Panc1 (cell line): ENCODE measurements around the gene CEP44. TPM values are rescaled to one million over a fixed set of nuclear protein-coding genes. Genes with fewer than 3 reads are reported as not detected.

Experiments used
- ATAC-seq: fragments of 200-7000 bp; cut with Tn5 transposase; 2 replicates; pipeline ENCODE4 v1.9.1; 2020; ENCODE audit warnings: mild to moderate bottlenecking, moderate library complexity
- BruUV-seq: library from RNA; stranded (reverse); fragments of 400-500 nt; replicated peaks from 2 replicates; lab custom pipeline; 2021; lab: Mats Ljungman, UMichigan
- CTCF ChIA-PET: fragments of 300-600 bp; sonication (Branson Sonifier 250); formaldehyde crosslinking; loops from one replicate; lab custom pipeline; 2022; ENCODE audit warnings: antibody characterized with exemption; lab: Charles Lee
- POLR2A ChIA-PET: fragments of 300-600 bp; sonication (Branson Sonifier 250); formaldehyde crosslinking; loops from one replicate; lab custom pipeline; 2022; ENCODE audit warnings: antibody characterized with exemption; lab: Charles Lee
- DNase-seq: peaks from one replicate; pipeline ENCODE4 v3.0.0-alpha.2; 2010; ENCODE audit warnings: low read depth, low spot score
- H3K27ac ChIP-seq: 2 replicates; pipeline ENCODE4 v1.5.1; 2011; ENCODE audit warnings: mild to moderate bottlenecking, low read length, inconsistent platforms
- H3K27me3 ChIP-seq: fragments of 200-500 bp; sonication (Bioruptor generic); 2 replicates; pipeline ENCODE4 v1.6.0; 2014; ENCODE audit warnings: low read length, inconsistent platforms; ENCODE audit not compliant: control insufficient read depth, insufficient read depth
- H3K36me3 ChIP-seq: fragments of 200-500 bp; sonication (Bioruptor generic); 2 replicates; pipeline ENCODE4 v1.5.1; 2014; ENCODE audit warnings: inconsistent platforms, mild to moderate bottlenecking, low read length, moderate library complexity; ENCODE audit not compliant: control insufficient read depth, insufficient read depth
- H3K4me1 ChIP-seq: 2 replicates; pipeline ENCODE4 v1.5.1; 2011; ENCODE audit warnings: inconsistent platforms, mild to moderate bottlenecking, low read length, moderate library complexity; ENCODE audit not compliant: control insufficient read depth, insufficient read depth
- H3K4me3 ChIP-seq, 2 experiments: 2 replicates each; pipeline ENCODE4 v1.5.1; 2011 to 2012; ENCODE audit warnings: low read depth in 2 of 2, low read length in 2 of 2, mild to moderate bottlenecking in 2 of 2, inconsistent platforms in 1 of 2, moderate library complexity in 1 of 2
- H3K9me3 ChIP-seq: fragments of 200-500 bp; sonication (Bioruptor generic); 2 replicates; pipeline ENCODE4 v1.5.1; 2014; ENCODE audit warnings: low read depth, mild to moderate bottlenecking, inconsistent platforms, low read length, moderate library complexity; ENCODE audit not compliant: control insufficient read depth, insufficient read depth
- CTCF ChIP-seq: fragments of 450-650 bp; IDR thresholded peaks from 2 replicates; pipeline ENCODE4 v1.5.1; 2017; ENCODE audit warnings: mild to moderate bottlenecking
- POLR2AphosphoS5 ChIP-seq: IDR thresholded peaks from 2 replicates; pipeline ENCODE4 v1.6.1; 2012; ENCODE audit warnings: mild to moderate bottlenecking, low read depth, low read length, moderate library complexity
- REST ChIP-seq, 2 experiments: IDR thresholded peaks; 2 replicates each; pipeline ENCODE4 v1.6.1; 2011 to 2012; ENCODE audit warnings: low read depth in 2 of 2, control low read depth in 1 of 2, low read length in 1 of 2, mild to moderate bottlenecking in 1 of 2, moderate library complexity in 1 of 2; ENCODE audit not compliant: insufficient read depth in 1 of 2
- SIN3A ChIP-seq: IDR thresholded peaks from 2 replicates; pipeline ENCODE4 v1.6.1; 2012; ENCODE audit warnings: low read depth, mild to moderate bottlenecking, low read length, moderate library complexity, borderline replicate concordance; ENCODE audit not compliant: insufficient read depth
- TCF7L2 ChIP-seq: IDR thresholded peaks from 2 replicates; pipeline ENCODE4 v1.6.1; 2011; ENCODE audit warnings: mild to moderate bottlenecking, low read depth, low read length, inconsistent platforms
- in situ Hi-C: cut with HindIII; loops from 2 replicates; pipeline ENCODE4 v1.10.0; 2016; ENCODE audit warnings: low sequenced_read_pairs, low pct_unique_long_range_greater_than_20kb
- intact Hi-C: fragments of 100-400 bp; cut with micrococcal nuclease; formaldehyde crosslinking; loops from one replicate; pipeline ENCODE4 v1.10.0; 2022; ENCODE audit not compliant: unreplicated experiment
- total RNA-seq: library from RNA; stranded (reverse); gene quantifications from one replicate; pipeline ENCODE4 v1.2.1, GENCODE V29; 2021; ENCODE audit not compliant: unreplicated experiment

CEP44 gene
- total RNA-seq, 1 experiment from 2014 or later: 9.8 TPM

- no peak for DNase-seq
- TF ChIP-seq SIN3A: no peak
- no peak for TF ChIP-seq POLR2AphosphoS5
- TF ChIP-seq REST (IDR thresholded peaks at IDR 0.05; ENCODE audit: insufficient read depth in 1 of 2, low read depth in 2 of 2, low read length in 1 of 2): no peak
- TF ChIP-seq TCF7L2: no peak
- no peak for TF ChIP-seq CTCF
- ChIA-PET CTCF (no interaction called here), POLR2A (no interaction called here)
- in situ Hi-C loops (no loop called here), intact Hi-C loops (loop anchor here (5.0 to 10.0 kb wide), 2 partner anchors 95 to 162 kb away; no protein-coding TSS in a partner anchor)
- H3K4me3 ChIP-seq: no peak overlapping the region
- no peaks in the 10 kb centered on the region for H3K9me3 ChIP-seq
- H3K27me3 ChIP-seq: no peaks in the 10 kb centered on the region
- no peaks in the 10 kb centered on the region for H3K36me3 ChIP-seq
- BruUV-seq: no TSS peak
- ATAC-seq: no peak
- H3K4me1 ChIP-seq: no peaks in the 10 kb centered on the region
- H3K27ac ChIP-seq: no peak overlapping the region
Observed at GRCh38 chr4:174316954-174317353, 33.2 kb downstream of the CEP44 start.

GRCh38 chr4:174317531-174317930 lies 33.8 kb downstream of the CEP44 start:
- Histone ChIP-seq H3K4me3 (no peak overlapping the region), H3K36me3 (no peaks in the 10 kb centered on the region), H3K9me3 (no peaks in the 10 kb centered on the region), H3K4me1 (no peaks in the 10 kb centered on the region), H3K27me3 (no peaks in the 10 kb centered on the region), H3K27ac (no peak overlapping the region)
- in situ Hi-C loops: no loop called here
- no peak for ATAC-seq
- CTCF ChIA-PET: no interaction called here
- TF ChIP-seq CTCF (no peak), TCF7L2 (no peak), SIN3A (no peak), REST (IDR thresholded peaks at IDR 0.05; ENCODE audit: insufficient read depth in 1 of 2, low read depth in 2 of 2, low read length in 1 of 2) (no peak)
- POLR2A ChIA-PET: no interaction called here
- no peak for DNase-seq
- no TSS peak for BruUV-seq
- intact Hi-C loops: loop anchor here (5.0 to 10.0 kb wide), 2 partner anchors 95 to 163 kb away; no protein-coding TSS in a partner anchor
